HL-60 (cell line): ENCODE results near the gene DACT2.

Experiments used
- CTCF ChIP-seq: IDR thresholded peaks from one replicate; pipeline ENCODE4 v1.5.1; 2011; ENCODE audit warnings: low read length, control low read depth, inconsistent platforms; ENCODE audit not compliant: insufficient read depth
- POLR2AphosphoS5 ChIP-seq: IDR thresholded peaks from 2 replicates; pipeline ENCODE4 v1.6.1; 2012; ENCODE audit warnings: low read depth

DNA sequence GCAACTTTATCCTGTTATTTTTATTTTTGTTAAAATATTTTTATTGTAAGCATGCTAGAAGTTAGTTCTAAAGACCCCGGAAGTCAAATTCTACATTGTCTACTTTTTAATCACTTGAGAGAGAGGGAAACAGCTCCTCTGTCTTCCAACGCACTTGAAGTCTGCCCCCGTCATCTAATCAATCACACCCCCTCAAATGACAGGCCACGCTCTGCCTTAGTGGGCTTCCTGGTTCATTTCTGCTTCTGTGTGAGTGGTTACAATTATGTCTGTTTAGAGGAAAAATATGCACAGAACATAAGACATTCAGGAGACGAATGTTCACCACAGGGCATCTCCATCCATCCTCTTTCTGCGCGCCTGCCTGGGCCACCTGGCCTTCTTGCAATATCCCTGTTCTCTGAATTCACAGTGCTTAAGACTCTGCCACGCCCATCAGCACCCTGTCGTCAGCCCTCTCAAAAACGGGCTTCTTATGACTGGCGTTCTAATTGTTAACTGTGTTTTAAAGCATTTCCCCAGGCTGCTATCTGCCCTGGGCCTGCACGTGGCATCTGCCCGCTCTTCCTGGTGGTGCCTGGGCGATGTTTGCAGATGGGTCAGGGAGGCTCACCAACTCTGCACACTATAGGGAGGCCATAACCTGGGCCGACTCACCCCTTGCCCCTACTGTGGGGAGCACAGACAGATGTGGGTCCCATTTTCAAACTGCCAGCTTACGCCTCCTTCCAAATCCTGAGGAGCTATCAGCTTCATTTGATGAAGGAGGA lies 15.4 kb downstream of the DACT2 start:
- TF ChIP-seq CTCF (no peak), POLR2AphosphoS5 (no peak)
